Measurements from ENCODE around the gene B3GAT1.

DNA sequence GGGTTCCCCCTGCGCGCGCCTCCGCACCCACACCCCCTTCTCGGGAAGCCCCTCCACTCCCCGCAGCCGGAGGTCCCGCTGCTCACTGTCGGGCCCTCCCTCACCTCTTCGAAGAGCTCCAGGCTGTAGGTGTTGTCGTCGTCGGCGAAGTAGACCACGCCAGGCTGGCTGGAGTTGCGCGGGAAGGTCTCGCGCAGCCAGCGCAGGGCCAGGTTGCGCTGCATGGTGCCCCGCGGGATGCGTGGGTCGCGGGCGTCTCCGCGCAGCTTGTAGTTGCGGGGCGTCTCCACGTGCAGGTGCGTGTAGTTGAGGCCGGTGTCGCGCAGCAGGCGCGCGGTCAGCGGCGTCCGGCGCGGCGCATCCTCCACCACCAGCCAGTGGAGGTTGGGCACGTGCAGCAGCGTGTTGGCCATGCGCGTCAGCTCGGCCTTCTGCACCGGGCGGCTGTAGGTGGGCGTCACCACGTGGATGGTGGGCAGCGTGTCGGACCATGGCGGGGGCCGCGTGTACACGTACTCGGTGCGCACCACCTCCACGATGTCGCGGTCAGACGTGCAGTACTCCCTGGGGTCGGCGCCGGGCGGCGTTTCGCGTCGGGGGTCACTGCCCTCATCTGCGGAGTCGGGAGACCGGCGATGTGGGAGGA, 28.3 kb downstream of the B3GAT1 start:
- TF ChIP-seq, protein P1, sequence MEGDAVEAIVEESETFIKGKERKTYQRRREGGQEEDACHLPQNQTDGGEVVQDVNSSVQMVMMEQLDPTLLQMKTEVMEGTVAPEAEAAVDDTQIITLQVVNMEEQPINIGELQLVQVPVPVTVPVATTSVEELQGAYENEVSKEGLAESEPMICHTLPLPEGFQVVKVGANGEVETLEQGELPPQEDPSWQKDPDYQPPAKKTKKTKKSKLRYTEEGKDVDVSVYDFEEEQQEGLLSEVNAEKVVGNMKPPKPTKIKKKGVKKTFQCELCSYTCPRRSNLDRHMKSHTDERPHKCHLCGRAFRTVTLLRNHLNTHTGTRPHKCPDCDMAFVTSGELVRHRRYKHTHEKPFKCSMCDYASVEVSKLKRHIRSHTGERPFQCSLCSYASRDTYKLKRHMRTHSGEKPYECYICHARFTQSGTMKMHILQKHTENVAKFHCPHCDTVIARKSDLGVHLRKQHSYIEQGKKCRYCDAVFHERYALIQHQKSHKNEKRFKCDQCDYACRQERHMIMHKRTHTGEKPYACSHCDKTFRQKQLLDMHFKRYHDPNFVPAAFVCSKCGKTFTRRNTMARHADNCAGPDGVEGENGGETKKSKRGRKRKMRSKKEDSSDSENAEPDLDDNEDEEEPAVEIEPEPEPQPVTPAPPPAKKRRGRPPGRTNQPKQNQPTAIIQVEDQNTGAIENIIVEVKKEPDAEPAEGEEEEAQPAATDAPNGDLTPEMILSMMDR (conservative IDR thresholded peaks at IDR 0.05; ENCODE audit: low read depth in 2 of 2), result no peak
- no peak for TF ChIP-seq EZH2phosphoT487 (IDR thresholded peaks at IDR 0.05; ENCODE audit: unreplicated experiment)
- TF ChIP-seq POLR2AphosphoS5 (IDR thresholded peaks at IDR 0.05; ENCODE audit: low read depth), result no peak
- TF ChIP-seq EZH2 (IDR thresholded peaks at IDR 0.05; ENCODE audit: low read depth, unreplicated experiment), result no peak
- no peak for TF ChIP-seq JUNB (IDR thresholded peaks at IDR 0.05; ENCODE audit: unreplicated experiment)
- TF ChIP-seq, protein P2, sequence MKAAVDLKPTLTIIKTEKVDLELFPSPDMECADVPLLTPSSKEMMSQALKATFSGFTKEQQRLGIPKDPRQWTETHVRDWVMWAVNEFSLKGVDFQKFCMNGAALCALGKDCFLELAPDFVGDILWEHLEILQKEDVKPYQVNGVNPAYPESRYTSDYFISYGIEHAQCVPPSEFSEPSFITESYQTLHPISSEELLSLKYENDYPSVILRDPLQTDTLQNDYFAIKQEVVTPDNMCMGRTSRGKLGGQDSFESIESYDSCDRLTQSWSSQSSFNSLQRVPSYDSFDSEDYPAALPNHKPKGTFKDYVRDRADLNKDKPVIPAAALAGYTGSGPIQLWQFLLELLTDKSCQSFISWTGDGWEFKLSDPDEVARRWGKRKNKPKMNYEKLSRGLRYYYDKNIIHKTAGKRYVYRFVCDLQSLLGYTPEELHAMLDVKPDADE (IDR thresholded peaks at IDR 0.05), result no peak
- TF ChIP-seq NANOG (IDR thresholded peaks at IDR 0.05; ENCODE audit: borderline replicate concordance), result no peak
